Measurements from ENCODE around the gene FANCC. TPM values are rescaled to one million over a fixed set of nuclear protein-coding genes. Genes with fewer than 3 reads are reported as not detected.

The FANCC gene
- total and polyA plus RNA-seq, 9 donors, result 9.8 to 16.4 (median 15.0) TPM

GRCh38 chr9:95115104-95115503, 202.4 kb downstream of the FANCC start:
- WGBS (ENCODE audit: insufficient coverage), result 83% methylated on average over 1 of the region's 6 CpGs
- H3K4me1 ChIP-seq (ENCODE audit: control insufficient read depth, insufficient read depth, low read length), result peaks cover 3% of the 10 kb centered on the region
- H3K27me3 ChIP-seq (ENCODE audit: control insufficient read depth, insufficient read depth, low read length), result no peaks in the 10 kb centered on the region
- no peaks in the 10 kb centered on the region for H3K9me3 ChIP-seq (replicated peaks; ENCODE audit: control insufficient read depth, low read depth, low read length)
- no peak for DNase-seq
- H3K4me3 ChIP-seq (ENCODE audit: low read length), result no peak overlapping the region
- no peak overlapping the region for H3K27ac ChIP-seq (ENCODE audit: low read length)
- peaks cover 35% of the 10 kb centered on the region for H3K36me3 ChIP-seq (ENCODE audit: control insufficient read depth, insufficient read depth, low read length)

DNA sequence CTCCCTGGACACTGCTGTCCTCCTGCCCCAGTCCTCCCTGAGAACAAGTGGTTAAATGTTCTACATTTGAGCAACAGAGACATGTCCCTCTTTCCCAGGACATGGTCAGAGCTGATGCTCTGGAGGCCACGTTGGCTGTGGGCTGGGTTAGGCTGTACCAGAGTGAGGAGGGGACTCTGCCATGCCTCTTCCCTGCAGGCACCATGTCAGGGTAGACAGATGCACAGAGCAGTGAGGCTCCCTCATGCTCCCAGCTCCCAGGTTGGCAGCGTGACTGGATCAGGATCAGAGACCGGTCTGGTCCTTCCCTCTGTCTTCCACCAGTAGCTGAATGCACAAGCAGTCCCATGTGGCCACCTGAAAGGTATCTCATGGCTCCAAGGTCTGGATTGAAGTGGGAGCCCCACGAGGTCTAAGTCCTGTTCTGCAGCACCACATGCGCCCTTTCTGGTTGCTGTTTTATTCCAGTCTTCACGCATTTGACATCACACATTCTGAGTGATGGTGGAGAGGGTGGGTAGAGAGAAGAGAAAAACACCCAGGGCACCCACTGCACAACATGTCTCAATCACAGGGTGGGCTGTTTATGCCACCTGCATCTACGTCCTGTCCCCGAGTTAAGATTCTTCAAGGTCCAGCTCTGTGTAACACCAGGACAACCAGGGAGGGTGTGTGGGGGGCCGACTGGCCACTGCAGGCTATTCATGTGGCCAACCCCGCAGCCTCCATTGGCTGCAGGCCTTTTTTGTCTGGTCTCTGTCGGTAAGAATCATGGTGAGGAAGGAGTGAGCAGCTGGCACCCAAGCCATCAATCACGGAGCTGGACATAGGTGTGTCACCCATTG, 204.9 kb downstream of the FANCC start:
- peaks cover 13% of the 10 kb centered on the region for H3K4me1 ChIP-seq (ENCODE audit: control insufficient read depth, insufficient read depth, low read length)

GRCh38 chr9:95111716-95112115, 205.8 kb downstream of the FANCC start:
- Histone ChIP-seq H3K36me3 (ENCODE audit: control insufficient read depth, insufficient read depth, low read length) (peaks cover 50% of the 10 kb centered on the region), H3K4me1 (ENCODE audit: control insufficient read depth, insufficient read depth, low read length) (peaks cover 21% of the 10 kb centered on the region), H3K27me3 (ENCODE audit: control insufficient read depth, insufficient read depth, low read length) (no peaks in the 10 kb centered on the region), H3K4me3 (ENCODE audit: low read length) (no peak overlapping the region), H3K27ac (ENCODE audit: low read length) (no peak overlapping the region), H3K9me3 (replicated peaks; ENCODE audit: control insufficient read depth, low read depth, low read length) (no peaks in the 10 kb centered on the region)
- 92% methylated on average over 11 of the region's 11 CpGs for WGBS (ENCODE audit: insufficient coverage)
- DNase-seq, result no peak

More for the DNA sequence above, 204.9 kb downstream of the FANCC start:
- DNase-seq, result no peak
- H3K27ac ChIP-seq (ENCODE audit: low read length), result no peak overlapping the region
- no peaks in the 10 kb centered on the region for H3K27me3 ChIP-seq (ENCODE audit: control insufficient read depth, insufficient read depth, low read length)
- peaks cover 47% of the 10 kb centered on the region for H3K36me3 ChIP-seq (ENCODE audit: control insufficient read depth, insufficient read depth, low read length)
- H3K4me3 ChIP-seq (ENCODE audit: low read length), result no peak overlapping the region
- 93% methylated on average over 10 of the region's 12 CpGs for WGBS (ENCODE audit: insufficient coverage)
- H3K9me3 ChIP-seq (replicated peaks; ENCODE audit: control insufficient read depth, low read depth, low read length), result no peaks in the 10 kb centered on the region

- H3K27ac ChIP-seq (ENCODE audit: low read length), result no peak overlapping the region
- no peaks in the 10 kb centered on the region for H3K9me3 ChIP-seq (replicated peaks; ENCODE audit: control insufficient read depth, low read depth, low read length)
- H3K4me1 ChIP-seq (ENCODE audit: control insufficient read depth, insufficient read depth, low read length), result peaks cover 22% of the 10 kb centered on the region
- H3K36me3 ChIP-seq (ENCODE audit: control insufficient read depth, insufficient read depth, low read length), result peaks cover 54% of the 10 kb centered on the region
- H3K4me3 ChIP-seq (ENCODE audit: low read length), result no peak overlapping the region
- no peaks in the 10 kb centered on the region for H3K27me3 ChIP-seq (ENCODE audit: control insufficient read depth, insufficient read depth, low read length)
- DNase-seq, result no peak
- whole genome bisulfite sequencing (ENCODE audit: insufficient coverage), result 81% methylated on average over 14 of the region's 14 CpGs
Observed at GRCh38 chr9:95110921-95111525, 206.5 kb downstream of the FANCC start.

- Histone ChIP-seq H3K4me3 (ENCODE audit: low read length) (no peak overlapping the region), H3K27ac (ENCODE audit: low read length) (peak overlapping the region; percentile 73), H3K27me3 (ENCODE audit: control insufficient read depth, insufficient read depth, low read length) (no peaks in the 10 kb centered on the region), H3K36me3 (ENCODE audit: control insufficient read depth, insufficient read depth, low read length) (peaks cover 61% of the 10 kb centered on the region), H3K9me3 (replicated peaks; ENCODE audit: control insufficient read depth, low read depth, low read length) (no peaks in the 10 kb centered on the region), H3K4me1 (ENCODE audit: control insufficient read depth, insufficient read depth, low read length) (peaks cover 29% of the 10 kb centered on the region)
- 93% methylated on average over 7 of the region's 8 CpGs for WGBS (ENCODE audit: insufficient coverage)
- no peak for DNase-seq
Observed at GRCh38 chr9:95109456-95109855, 208.1 kb downstream of the FANCC start.

DNA sequence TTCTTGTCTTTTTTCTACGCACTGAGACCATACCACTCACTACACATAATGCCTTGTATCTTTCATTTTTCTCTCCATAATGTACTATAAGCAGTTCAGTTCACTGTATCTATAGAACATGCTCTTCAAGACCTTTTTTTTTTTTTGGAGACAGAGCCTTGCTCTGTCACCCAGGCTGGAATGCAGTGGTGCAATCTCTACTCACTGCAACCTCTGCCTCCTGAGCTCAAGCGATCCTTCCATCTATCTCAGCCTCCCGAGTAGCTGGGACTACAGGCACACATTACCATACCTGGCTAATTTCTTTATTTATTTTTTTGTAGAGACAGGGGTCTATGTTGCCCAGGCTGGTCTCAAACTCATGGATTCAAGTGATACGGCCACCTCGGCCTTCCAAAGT, 208.7 kb downstream of the FANCC start:
- Histone ChIP-seq H3K36me3 (ENCODE audit: control insufficient read depth, insufficient read depth, low read length) (peaks cover 59% of the 10 kb centered on the region), H3K4me3 (ENCODE audit: low read length) (no peak overlapping the region), H3K27ac (ENCODE audit: low read length) (peak overlapping the region; percentile 73), H3K4me1 (ENCODE audit: control insufficient read depth, insufficient read depth, low read length) (peaks cover 33% of the 10 kb centered on the region), H3K27me3 (ENCODE audit: control insufficient read depth, insufficient read depth, low read length) (no peaks in the 10 kb centered on the region), H3K9me3 (replicated peaks; ENCODE audit: control insufficient read depth, low read depth, low read length) (no peaks in the 10 kb centered on the region)
- DNase-seq, result no peak
- no CpG with 5 or more reads among the region's 5 CpGs for WGBS (ENCODE audit: insufficient coverage)

GRCh38 chr9:95107976-95108375, 209.5 kb downstream of the FANCC start:
- no peaks in the 10 kb centered on the region for H3K9me3 ChIP-seq (replicated peaks; ENCODE audit: control insufficient read depth, low read depth, low read length)
- DNase-seq, result peak; percentile 76
- peak overlapping the region; percentile 73 for H3K27ac ChIP-seq (ENCODE audit: low read length)
- peaks cover 60% of the 10 kb centered on the region for H3K36me3 ChIP-seq (ENCODE audit: control insufficient read depth, insufficient read depth, low read length)
- WGBS (ENCODE audit: insufficient coverage), result 86% methylated on average over 12 of the region's 14 CpGs
- no peak overlapping the region for H3K4me3 ChIP-seq (ENCODE audit: low read length)
- peaks cover 41% of the 10 kb centered on the region for H3K4me1 ChIP-seq (ENCODE audit: control insufficient read depth, insufficient read depth, low read length)
- H3K27me3 ChIP-seq (ENCODE audit: control insufficient read depth, insufficient read depth, low read length), result no peaks in the 10 kb centered on the region

DNA sequence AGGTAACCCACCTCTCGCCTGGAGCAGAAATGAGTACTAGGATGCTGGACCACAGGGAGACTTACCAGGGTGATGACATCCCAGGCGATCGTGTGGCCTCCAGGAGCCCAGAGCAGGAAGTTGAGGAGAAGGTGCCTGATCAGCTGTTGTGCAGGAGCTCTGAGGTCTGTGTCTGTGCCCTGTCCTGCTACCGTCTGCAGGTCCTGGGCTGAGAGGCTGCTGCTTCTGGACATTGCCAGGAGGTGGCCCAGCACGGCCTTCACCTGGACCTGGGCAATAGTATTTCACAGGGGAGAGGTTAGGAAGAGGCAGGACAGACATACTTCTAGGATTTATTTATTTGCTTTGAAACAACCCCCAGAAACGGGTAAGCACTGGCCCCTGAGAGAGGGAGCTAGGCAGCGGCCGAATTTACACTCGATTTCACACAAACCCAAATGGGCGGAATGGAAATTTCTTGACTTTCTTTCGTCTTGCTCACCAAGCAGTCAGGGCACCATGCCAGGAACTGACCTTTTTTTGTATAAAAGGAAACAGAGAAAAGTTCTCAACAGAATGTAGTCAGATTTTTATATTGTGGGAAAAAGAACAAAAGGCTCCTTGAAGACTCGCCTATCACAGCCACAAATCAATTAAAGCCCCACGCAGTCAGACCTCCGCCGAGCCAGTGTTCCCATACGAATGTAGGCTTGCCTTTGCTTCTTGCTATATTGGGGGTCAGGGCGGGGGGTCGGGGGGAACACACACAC, 210.3 kb downstream of the FANCC start:
- peaks cover 53% of the 10 kb centered on the region for H3K36me3 ChIP-seq (ENCODE audit: control insufficient read depth, insufficient read depth, low read length)
- H3K27me3 ChIP-seq (ENCODE audit: control insufficient read depth, insufficient read depth, low read length), result no peaks in the 10 kb centered on the region
- H3K27ac ChIP-seq (ENCODE audit: low read length), result peak overlapping the region; percentile 73
- H3K4me1 ChIP-seq (ENCODE audit: control insufficient read depth, insufficient read depth, low read length), result peaks cover 47% of the 10 kb centered on the region
- no peaks in the 10 kb centered on the region for H3K9me3 ChIP-seq (replicated peaks; ENCODE audit: control insufficient read depth, low read depth, low read length)
- peak; percentile 76 for DNase-seq
- WGBS (ENCODE audit: insufficient coverage), result 83% methylated on average over 5 of the region's 18 CpGs
- no peak overlapping the region for H3K4me3 ChIP-seq (ENCODE audit: low read length)

DNA sequence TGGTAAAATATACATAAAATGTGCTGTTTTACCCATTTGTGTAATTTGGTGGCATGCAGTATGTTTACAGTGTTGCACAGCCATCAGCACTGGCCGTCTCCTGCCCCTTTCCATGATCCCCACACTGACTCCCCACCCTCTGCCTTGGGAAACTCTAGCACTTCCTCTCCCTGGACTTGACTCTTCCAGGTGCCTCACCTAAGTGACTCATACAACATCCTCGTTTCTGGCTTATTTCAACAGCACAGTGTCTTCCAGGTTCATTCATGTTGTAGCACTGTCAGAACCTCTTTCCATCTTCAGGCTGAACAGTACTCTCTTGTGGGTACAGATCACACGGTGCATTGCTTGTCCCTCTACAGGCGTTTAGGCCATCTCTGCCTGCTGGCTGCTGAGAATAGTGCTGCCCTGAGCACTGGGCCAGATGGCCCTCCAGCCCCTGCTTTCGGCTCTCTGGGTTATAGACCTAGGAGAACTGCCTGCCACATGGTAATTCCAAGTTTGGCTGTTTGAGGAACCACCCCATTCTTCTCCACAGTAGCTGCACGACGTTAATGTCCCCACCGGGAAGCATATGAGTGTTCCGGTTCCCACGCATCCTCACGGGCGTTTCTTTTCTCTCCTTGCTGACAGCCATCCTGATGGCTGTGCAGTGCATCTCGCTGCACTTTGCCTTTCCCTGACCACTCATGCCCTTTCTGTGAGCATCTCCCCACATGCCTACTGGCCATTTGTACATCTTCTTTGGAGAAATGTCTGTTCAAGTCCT, 211.8 kb downstream of the FANCC start:
- 48% methylated on average over 9 of the region's 13 CpGs for WGBS (ENCODE audit: insufficient coverage)
- Histone ChIP-seq H3K4me1 (ENCODE audit: control insufficient read depth, insufficient read depth, low read length) (peaks cover 56% of the 10 kb centered on the region), H3K9me3 (replicated peaks; ENCODE audit: control insufficient read depth, low read depth, low read length) (no peaks in the 10 kb centered on the region), H3K4me3 (ENCODE audit: low read length) (no peak overlapping the region), H3K27me3 (ENCODE audit: control insufficient read depth, insufficient read depth, low read length) (no peaks in the 10 kb centered on the region), H3K27ac (ENCODE audit: low read length) (no peak overlapping the region), H3K36me3 (ENCODE audit: control insufficient read depth, insufficient read depth, low read length) (peaks cover 48% of the 10 kb centered on the region)
- DNase-seq, result no peak
